Activated naive CD4-positive, alpha-beta T cell treated with anti-CD3 and anti-CD28 coated beads for 36 hours (primary cell): ENCODE measurements around the gene PINK1. TPM values are rescaled to one million over a fixed set of nuclear protein-coding genes. Genes with fewer than 3 reads are reported as not detected.
"Not testable (repeated sequence)": the region's sequence is repeated elsewhere in the genome, so short reads cannot be mapped to it uniquely, and the experiment has no call there.

Experiments used
- CTCF ChIA-PET: fragments of 350-600 bp; sonication (Branson Sonifier 250); formaldehyde crosslinking; loops from one replicate; lab custom pipeline; 2021; ENCODE audit warnings: antibody characterized with exemption; lab: Charles Lee
- DNase-seq: peaks from one replicate; pipeline ENCODE4 v3.0.0-alpha.2; 2020
- H3K27ac Mint-ChIP-seq: one replicate; pipeline ENCODE4 v1.8.0; 2021; ENCODE audit warnings: mild to moderate bottlenecking, mixed read lengths
- H3K27me3 Mint-ChIP-seq: one replicate; pipeline ENCODE4 v1.8.0; 2021; ENCODE audit warnings: low read depth, mixed read lengths
- H3K36me3 Mint-ChIP-seq: one replicate; pipeline ENCODE4 v1.8.0; 2021; ENCODE audit warnings: low read depth, mixed read lengths
- H3K4me1 Mint-ChIP-seq: one replicate; pipeline ENCODE4 v1.8.0; 2021; ENCODE audit warnings: low read depth, mixed read lengths
- H3K4me3 Mint-ChIP-seq: one replicate; pipeline ENCODE4 v1.8.0; 2021; ENCODE audit warnings: mild to moderate bottlenecking, moderate library complexity, mixed read lengths
- H3K9me3 Mint-ChIP-seq: one replicate; pipeline ENCODE4 v1.8.0; 2021; ENCODE audit warnings: mixed read lengths
- intact Hi-C: fragments of 100-400 bp; cut with micrococcal nuclease; formaldehyde crosslinking; loops from one replicate; pipeline ENCODE4 v1.15.1; 2023
- total RNA-seq, 2 experiments: library from RNA; stranded (reverse); gene quantifications; one replicate each; pipeline ENCODE4 v1.2.3, GENCODE V29; 2021

PINK1 gene
- total RNA-seq, 2 experiments from 2014 or later: 1.4 to 1.5 TPM

DNA sequence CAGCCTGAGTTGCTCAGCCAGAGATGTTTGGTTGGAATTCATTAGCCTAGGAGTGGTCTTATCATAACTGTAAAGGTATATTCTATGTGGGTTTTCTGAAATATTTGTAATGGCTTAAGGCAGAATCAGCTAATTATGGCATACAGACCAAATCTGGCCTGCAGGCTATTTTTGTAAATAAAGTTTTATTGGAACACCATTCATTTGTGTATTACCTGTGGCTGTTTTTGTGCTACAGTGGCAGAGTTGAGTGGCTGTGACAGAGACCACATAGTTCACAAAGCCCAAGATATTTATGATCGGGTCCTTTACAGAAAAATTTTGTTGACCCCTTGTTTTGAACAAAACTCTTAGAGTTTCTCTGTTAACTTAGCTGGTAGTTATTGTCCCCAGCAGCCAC lies 35.3 kb downstream of the PINK1 start:
- no peak for DNase-seq
- Mint-ChIP-seq H3K36me3 (no peaks in the 10 kb centered on the region), H3K27me3 (peaks cover 5% of the 10 kb centered on the region), H3K4me1 (peaks cover 4% of the 10 kb centered on the region), H3K9me3 (no peaks in the 10 kb centered on the region), H3K4me3 (no peak overlapping the region), H3K27ac (no peak overlapping the region)
- CTCF ChIA-PET: no interaction called here
- intact Hi-C loops: no loop called here

DNA sequence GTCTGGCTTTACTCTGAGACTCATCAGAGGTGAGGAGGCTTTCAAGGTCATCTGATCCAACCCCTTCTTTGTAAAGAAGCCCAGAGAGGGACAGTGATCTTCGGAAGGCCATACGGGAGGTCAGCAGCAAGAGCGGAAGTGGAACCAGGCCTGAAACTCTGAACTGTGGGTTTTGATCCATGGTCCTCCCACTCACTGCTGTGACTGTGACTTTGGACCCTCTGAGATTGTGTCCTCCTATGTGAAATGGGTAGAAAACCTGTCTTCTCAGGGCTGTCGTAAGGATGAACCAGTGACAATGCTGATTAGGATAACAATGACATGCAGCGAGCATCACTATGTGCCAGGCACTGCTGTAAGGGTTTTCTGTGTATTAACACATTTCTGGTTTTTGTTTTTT lies 37.7 kb downstream of the PINK1 start:
- peaks cover 5% of the 10 kb centered on the region for H3K27me3 Mint-ChIP-seq
- no peak for DNase-seq
- no peak overlapping the region for H3K4me3 Mint-ChIP-seq
- CTCF ChIA-PET: no interaction called here
- H3K36me3 Mint-ChIP-seq: no peaks in the 10 kb centered on the region
- peaks cover 4% of the 10 kb centered on the region for H3K4me1 Mint-ChIP-seq
- no peaks in the 10 kb centered on the region for H3K9me3 Mint-ChIP-seq
- intact Hi-C loops: no loop called here
- H3K27ac Mint-ChIP-seq: no peak overlapping the region

DNA sequence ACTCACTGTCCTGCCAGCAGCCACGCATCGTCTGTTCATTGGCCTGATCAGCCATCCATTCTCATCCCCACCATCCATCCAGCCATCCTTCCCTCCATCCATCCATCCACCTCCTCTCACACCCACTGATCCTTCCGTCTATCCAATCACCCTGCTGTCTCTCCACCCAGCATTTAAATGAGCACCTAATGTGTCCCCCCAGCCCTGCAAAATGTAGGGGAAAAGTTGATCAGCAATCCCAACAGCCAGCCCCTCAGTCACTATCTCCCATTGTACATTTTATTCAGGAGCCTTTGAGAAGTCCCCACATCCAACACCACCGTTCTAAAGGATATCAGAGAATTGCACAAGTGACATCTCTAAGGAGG lies 39.0 kb downstream of the PINK1 start:
- H3K27ac Mint-ChIP-seq: no peak overlapping the region
- H3K4me1 Mint-ChIP-seq: no peaks in the 10 kb centered on the region
- DNase-seq: no peak
- no peak overlapping the region for H3K4me3 Mint-ChIP-seq
- peaks cover 1% of the 10 kb centered on the region for H3K9me3 Mint-ChIP-seq
- CTCF ChIA-PET: no interaction called here
- intact Hi-C loops: no loop called here
- peaks cover 7% of the 10 kb centered on the region for H3K27me3 Mint-ChIP-seq
- no peaks in the 10 kb centered on the region for H3K36me3 Mint-ChIP-seq

DNA sequence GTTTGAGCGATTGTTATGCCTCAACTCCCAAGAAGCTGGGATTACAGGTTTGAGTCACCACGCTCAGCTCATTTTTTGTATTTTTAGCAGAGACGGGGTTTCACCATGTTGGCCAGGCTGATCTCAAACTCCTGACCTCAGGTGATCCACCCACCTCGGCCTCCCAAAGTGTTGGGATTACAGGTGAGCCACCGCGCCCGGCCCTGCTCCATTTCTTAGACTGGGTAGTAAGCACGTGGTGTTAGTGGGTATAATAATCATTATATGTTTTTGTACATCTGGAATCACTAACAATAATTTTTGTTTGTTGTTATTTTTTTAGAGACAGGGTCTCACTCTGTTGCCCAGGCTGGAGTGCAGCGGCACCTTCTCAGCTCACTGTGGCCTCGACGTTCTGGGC lies 40.4 kb downstream of the PINK1 start:
- H3K4me1 Mint-ChIP-seq, H3K4me3 Mint-ChIP-seq, H3K27ac Mint-ChIP-seq, H3K27me3 Mint-ChIP-seq, H3K36me3 Mint-ChIP-seq, intact Hi-C loops, H3K9me3 Mint-ChIP-seq, DNase-seq: not testable (repeated sequence)
- CTCF ChIA-PET: interaction anchor here (0.6 to 0.7 kb wide), 2 partner anchors 624 to 726 kb away, joined by 3 read pairs; no protein-coding TSS in a partner anchor

DNA sequence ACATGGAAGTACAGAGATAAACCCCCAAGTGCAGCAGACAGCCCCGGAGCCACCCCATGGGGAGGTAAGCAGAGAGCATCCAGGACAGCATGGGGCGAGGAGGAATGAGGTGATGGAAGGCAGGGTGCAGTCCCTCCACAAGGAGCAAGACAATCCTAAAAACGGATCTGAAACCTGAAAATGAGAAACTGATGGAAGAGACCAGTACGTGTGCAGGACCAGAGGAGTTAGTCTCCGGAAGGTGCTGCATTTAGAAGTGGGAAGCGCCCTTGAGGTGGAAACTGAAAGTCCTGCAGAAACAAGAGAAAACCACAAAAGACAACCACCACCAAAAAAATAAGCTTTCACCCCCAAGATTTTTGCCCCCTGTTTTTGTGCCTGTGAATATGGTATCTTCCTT lies 45.3 kb downstream of the PINK1 start:
- H3K36me3 Mint-ChIP-seq: peaks cover 3% of the 10 kb centered on the region
- CTCF ChIA-PET: no interaction called here
- no peak overlapping the region for H3K27ac Mint-ChIP-seq
- no peak overlapping the region for H3K4me3 Mint-ChIP-seq
- peaks cover 4% of the 10 kb centered on the region for H3K27me3 Mint-ChIP-seq
- H3K9me3 Mint-ChIP-seq: peaks cover 7% of the 10 kb centered on the region
- DNase-seq: no peak
- H3K4me1 Mint-ChIP-seq: peaks cover 5% of the 10 kb centered on the region
- intact Hi-C loops: no loop called here

DNA sequence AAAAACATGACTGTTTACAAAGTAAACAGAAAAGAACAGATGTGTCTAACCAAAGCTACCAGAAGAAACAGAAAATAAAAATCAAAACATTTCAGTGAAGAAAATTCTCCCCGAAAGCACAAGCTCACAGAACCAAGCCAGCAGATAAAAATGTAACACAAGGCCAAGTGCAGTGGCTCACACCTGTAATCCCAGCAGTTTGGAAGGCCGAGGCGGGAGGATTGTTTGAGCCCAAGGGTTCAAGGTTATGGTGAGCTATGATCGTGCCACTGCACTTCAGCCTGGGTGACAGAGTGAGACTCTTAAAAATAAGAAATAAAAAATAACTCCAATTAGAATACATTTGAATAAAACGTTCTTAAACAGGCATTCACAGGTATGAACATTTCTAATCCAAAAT lies 47.0 kb downstream of the PINK1 start:
- no peak for DNase-seq
- Mint-ChIP-seq H3K9me3 (peaks cover 7% of the 10 kb centered on the region), H3K4me1 (peaks cover 5% of the 10 kb centered on the region), H3K36me3 (peaks cover 3% of the 10 kb centered on the region), H3K27ac (no peak overlapping the region), H3K27me3 (peaks cover 4% of the 10 kb centered on the region), H3K4me3 (no peak overlapping the region)
- CTCF ChIA-PET: interaction anchor here (0.6 kb wide), 2 partner anchors 108 to 478 kb away, joined by 4 to 6 read pairs; no protein-coding TSS in a partner anchor
- intact Hi-C loops: no loop called here

DNA sequence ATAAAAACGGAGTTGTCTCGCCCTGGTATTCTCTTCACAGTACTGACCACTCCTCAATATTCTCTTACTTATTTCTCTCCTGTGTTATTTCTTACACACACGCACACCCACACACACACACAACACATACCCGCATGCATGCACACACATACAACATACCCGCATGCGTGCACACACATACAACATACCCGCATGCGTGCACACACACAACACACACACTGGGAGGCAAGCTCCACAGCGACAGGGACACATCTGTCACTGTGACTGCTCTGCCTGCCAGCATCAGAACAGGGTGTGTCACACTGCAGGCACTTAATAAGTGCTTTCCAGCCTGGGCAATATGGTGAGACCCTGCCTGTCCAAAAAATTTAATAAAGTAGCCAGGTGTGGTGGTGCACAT lies 48.7 kb downstream of the PINK1 start:
- peaks cover 3% of the 10 kb centered on the region for H3K36me3 Mint-ChIP-seq
- intact Hi-C loops: no loop called here
- peaks cover 5% of the 10 kb centered on the region for H3K4me1 Mint-ChIP-seq
- no peak overlapping the region for H3K27ac Mint-ChIP-seq
- peaks cover 2% of the 10 kb centered on the region for H3K27me3 Mint-ChIP-seq
- DNase-seq: no peak
- no peak overlapping the region for H3K4me3 Mint-ChIP-seq
- peaks cover 7% of the 10 kb centered on the region for H3K9me3 Mint-ChIP-seq
- CTCF ChIA-PET: interaction anchor here (0.6 kb wide), 1 partner anchor 588 kb away, joined by 3 read pairs; no protein-coding TSS in a partner anchor

DNA sequence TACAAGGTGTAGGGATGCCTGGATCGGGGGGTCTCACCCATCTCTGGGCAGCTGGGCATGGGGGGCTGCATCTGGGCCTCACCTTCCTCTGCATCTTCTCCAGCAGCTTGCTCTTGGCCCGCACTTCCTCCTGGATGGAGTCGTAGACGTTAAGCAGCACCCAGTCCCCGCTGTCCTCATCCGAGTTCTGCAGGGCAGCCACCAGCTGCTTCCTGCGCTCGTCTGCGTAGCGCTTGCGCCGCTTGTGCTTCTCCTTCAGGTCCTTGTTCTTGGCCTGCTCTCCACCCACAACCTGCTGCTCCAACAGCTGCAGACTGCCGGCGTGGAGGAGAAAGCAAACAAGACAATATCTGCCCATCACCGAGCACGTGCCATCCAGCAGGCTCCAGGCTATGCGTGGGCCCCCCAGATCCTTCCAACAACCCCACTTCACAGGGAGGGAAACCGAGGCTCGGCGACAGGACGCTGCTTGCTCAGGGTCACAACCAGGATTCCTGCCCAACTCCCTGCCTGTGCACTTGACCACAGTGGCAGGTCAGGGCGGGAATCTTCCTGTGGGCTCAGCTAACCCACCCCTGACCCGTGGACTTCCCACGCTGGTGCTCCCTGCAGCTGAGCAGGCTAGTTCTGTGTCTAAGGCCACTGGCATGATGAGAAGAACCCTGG lies 49.4 kb downstream of the PINK1 start:
- Mint-ChIP-seq H3K27ac (no peak overlapping the region), H3K4me1 (peaks cover 5% of the 10 kb centered on the region), H3K27me3 (peaks cover 2% of the 10 kb centered on the region), H3K4me3 (no peak overlapping the region), H3K9me3 (peaks cover 3% of the 10 kb centered on the region), H3K36me3 (peaks cover 1% of the 10 kb centered on the region)
- DNase-seq: no peak
- CTCF ChIA-PET: interaction anchor here (0.7 kb wide), 1 partner anchor 133 kb away, joined by 3 read pairs; no protein-coding TSS in a partner anchor
- intact Hi-C loops: no loop called here

DNA sequence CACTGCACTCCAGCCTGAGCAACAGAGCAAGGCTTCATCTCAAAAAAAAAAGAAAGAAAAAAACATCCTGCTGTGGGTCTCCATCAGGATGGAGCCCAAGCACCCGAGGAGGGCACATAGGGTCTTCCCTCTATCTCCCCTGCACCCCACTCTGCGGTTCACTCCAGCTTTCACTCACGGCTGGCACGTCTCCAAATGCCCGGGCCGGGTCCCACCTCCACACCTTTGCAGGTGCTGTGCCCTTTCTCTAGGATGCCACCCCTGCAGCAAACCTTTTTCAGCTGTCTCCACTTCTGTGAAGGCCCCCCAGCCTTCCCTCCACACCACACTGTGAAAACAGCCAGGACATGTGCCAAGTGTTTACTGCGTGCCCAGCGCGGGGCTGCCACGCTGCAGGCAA lies 50.4 kb downstream of the PINK1 start:
- no peaks in the 10 kb centered on the region for H3K36me3 Mint-ChIP-seq
- intact Hi-C loops: no loop called here
- no peak overlapping the region for H3K27ac Mint-ChIP-seq
- H3K9me3 Mint-ChIP-seq: no peaks in the 10 kb centered on the region
- DNase-seq: no peak
- H3K4me3 Mint-ChIP-seq: no peak overlapping the region
- CTCF ChIA-PET: no interaction called here
- H3K27me3 Mint-ChIP-seq: peaks cover 2% of the 10 kb centered on the region
- peaks cover 1% of the 10 kb centered on the region for H3K4me1 Mint-ChIP-seq

DNA sequence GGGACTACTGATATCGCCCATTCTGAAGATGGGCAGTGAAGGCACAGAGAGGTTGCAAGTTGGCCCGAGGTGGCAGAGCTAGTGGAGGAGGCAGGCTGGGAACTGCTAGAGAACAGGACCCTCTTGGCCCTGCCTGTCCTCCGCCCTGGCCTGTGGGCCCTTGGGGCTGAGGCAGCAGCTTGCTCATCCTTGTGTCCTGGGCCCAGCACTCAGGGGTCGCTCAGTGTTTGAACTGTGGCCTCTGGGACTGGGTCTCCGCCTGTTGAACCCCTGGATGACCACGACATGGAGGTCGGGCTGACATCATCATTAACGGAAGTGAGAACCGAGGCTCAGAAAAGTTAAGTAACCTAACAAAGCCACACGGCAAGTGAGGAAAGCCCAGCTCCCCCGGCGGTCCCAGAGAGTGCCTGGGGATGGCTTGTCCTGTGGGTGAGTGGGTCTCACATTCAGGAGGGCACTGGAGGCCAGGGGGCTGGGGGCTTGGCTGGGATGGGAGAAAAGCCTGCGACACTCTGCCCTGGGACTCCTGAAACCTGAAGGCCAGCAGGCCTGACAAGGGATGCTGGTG lies 50.9 kb downstream of the PINK1 start:
- H3K4me3 Mint-ChIP-seq: no peak overlapping the region
- no peaks in the 10 kb centered on the region for H3K9me3 Mint-ChIP-seq
- CTCF ChIA-PET: interaction anchor here (1.9 kb wide), 1 partner anchor 13 kb away, joined by 7 read pairs; no protein-coding TSS in a partner anchor
- DNase-seq: no peak
- no peaks in the 10 kb centered on the region for H3K4me1 Mint-ChIP-seq
- intact Hi-C loops: no loop called here
- H3K27ac Mint-ChIP-seq: no peak overlapping the region
- no peaks in the 10 kb centered on the region for H3K36me3 Mint-ChIP-seq
- peaks cover 2% of the 10 kb centered on the region for H3K27me3 Mint-ChIP-seq

DNA sequence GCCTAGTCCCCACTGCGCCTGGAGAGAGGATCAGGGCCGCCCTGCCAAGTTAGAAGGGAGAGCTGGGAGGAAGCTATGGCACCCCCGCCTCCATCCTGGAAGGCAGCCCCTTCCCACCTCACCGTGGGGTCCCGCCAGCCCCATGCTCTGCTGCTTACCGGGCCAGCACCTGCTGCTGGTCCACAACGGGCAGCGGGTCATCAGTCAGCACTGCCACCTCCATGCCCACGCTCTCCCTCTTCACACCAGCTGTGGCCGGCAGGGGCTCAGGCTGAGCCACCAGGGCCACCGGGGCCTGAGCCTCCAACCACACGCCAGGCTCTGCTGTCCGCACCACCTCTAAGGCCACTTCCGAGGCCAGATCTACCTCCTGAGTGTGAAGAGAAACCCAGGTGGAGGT lies 51.4 kb downstream of the PINK1 start:
- CTCF ChIA-PET: interaction anchor here (1.9 kb wide), 1 partner anchor 12 kb away, joined by 7 read pairs; no protein-coding TSS in a partner anchor
- Mint-ChIP-seq H3K4me3 (no peak overlapping the region), H3K9me3 (no peaks in the 10 kb centered on the region), H3K27ac (no peak overlapping the region), H3K4me1 (no peaks in the 10 kb centered on the region), H3K36me3 (no peaks in the 10 kb centered on the region), H3K27me3 (peaks cover 2% of the 10 kb centered on the region)
- intact Hi-C loops: no loop called here
- no peak for DNase-seq

DNA sequence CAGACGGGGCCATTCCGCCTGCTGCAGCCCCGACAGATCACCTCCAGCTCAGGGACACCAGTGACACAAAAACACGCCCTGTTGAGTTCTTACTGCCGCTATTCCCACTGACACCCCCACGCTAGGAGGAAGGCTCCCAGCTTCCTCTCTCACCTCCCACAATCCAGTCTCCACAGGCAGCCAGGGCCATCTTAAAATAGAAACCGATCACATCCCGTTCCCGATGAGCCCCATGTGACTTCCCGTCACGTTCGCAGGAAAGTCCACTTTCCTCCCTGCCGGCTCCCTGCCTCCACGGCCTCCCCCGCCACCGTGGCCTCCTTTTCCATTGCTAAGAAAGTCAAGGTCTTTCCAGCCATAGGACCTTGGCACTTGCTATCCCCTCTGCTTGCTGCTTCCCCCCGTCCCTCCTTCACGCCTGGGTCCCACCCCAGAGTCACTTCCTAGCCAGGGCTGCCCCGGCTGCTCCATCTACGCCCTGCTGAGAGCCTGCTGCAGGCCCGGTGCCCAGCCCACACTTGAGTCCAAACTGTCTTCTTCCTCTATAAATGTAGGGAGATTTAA lies 51.9 kb downstream of the PINK1 start:
- H3K4me1 Mint-ChIP-seq: no peaks in the 10 kb centered on the region

More for the DNA sequence above, 51.9 kb downstream of the PINK1 start:
- Mint-ChIP-seq H3K27me3 (peaks cover under 1% of the 10 kb centered on the region), H3K4me3 (no peak overlapping the region), H3K27ac (no peak overlapping the region), H3K36me3 (no peaks in the 10 kb centered on the region), H3K9me3 (no peaks in the 10 kb centered on the region)
- intact Hi-C loops: no loop called here
- no peak for DNase-seq
- CTCF ChIA-PET: interaction anchor here (1.9 kb wide), 1 partner anchor 12 kb away, joined by 7 read pairs; no protein-coding TSS in a partner anchor
